Measurements from ENCODE around the gene PIGS. TPM values are rescaled to one million over a fixed set of nuclear protein-coding genes. Genes with fewer than 3 reads are reported as not detected.
A peak's percentile ranks its signal among the peaks of the same experiment; 100 is the strongest.
"Not testable (repeated sequence)": the region's sequence is repeated elsewhere in the genome, so short reads cannot be mapped to it uniquely, and the experiment has no call there.

Gene PIGS
- total RNA-seq, 1 experiment from 2014 or later = 48.4 TPM

GRCh38 chr17:28523186-28523585, 48.1 kb downstream of the PIGS start:
- DNase-seq = no peak
- H3K36me3 ChIP-seq (replicated peaks; ENCODE audit: control insufficient read depth, insufficient read depth, low read length) = no peaks in the 10 kb centered on the region
- H3K27me3 ChIP-seq (ENCODE audit: control insufficient read depth, insufficient read depth, low read length) = no peaks in the 10 kb centered on the region; the same call in 1 of the 2 replicates
- no peak overlapping the region for H3K4me3 ChIP-seq (ENCODE audit: insufficient read depth, low read depth, low read length)

GRCh38 chr17:28522281-28522680, 49.0 kb downstream of the PIGS start:
- not testable (repeated sequence) for H3K4me3 ChIP-seq (ENCODE audit: insufficient read depth, low read depth, low read length); H3K36me3 ChIP-seq (replicated peaks; ENCODE audit: control insufficient read depth, insufficient read depth, low read length); H3K27me3 ChIP-seq (ENCODE audit: control insufficient read depth, insufficient read depth, low read length); DNase-seq

- peak; percentile 88 for DNase-seq
- no peaks in the 10 kb centered on the region for H3K36me3 ChIP-seq (replicated peaks; ENCODE audit: control insufficient read depth, insufficient read depth, low read length)
Observed at GRCh38 chr17:28521311-28522085, 49.8 kb downstream of the PIGS start.

GRCh38 chr17:28520687-28521086, 50.6 kb downstream of the PIGS start:
- no peak for DNase-seq
- Histone ChIP-seq H3K36me3 (replicated peaks; ENCODE audit: control insufficient read depth, insufficient read depth, low read length) (no peaks in the 10 kb centered on the region), H3K4me3 (ENCODE audit: insufficient read depth, low read depth, low read length) (no peak overlapping the region), H3K27me3 (ENCODE audit: control insufficient read depth, insufficient read depth, low read length) (no peaks in the 10 kb centered on the region; the same call in 1 of the 2 replicates)

More at GRCh38 chr17:28521311-28522085, 49.8 kb downstream of the PIGS start:
- H3K27me3 ChIP-seq (ENCODE audit: control insufficient read depth, insufficient read depth, low read length) = no peaks in the 10 kb centered on the region; the same call in 1 of the 2 replicates
- no peak overlapping the region for H3K4me3 ChIP-seq (ENCODE audit: insufficient read depth, low read depth, low read length)

- DNase-seq = no peak
- Histone ChIP-seq H3K4me3 (ENCODE audit: insufficient read depth, low read depth, low read length) (no peak overlapping the region), H3K36me3 (replicated peaks; ENCODE audit: control insufficient read depth, insufficient read depth, low read length) (no peaks in the 10 kb centered on the region)
Observed at GRCh38 chr17:28519236-28519635, 52.1 kb downstream of the PIGS start.

GRCh38 chr17:28518578-28518977, 52.7 kb downstream of the PIGS start:
- no peak for DNase-seq
- Histone ChIP-seq H3K27me3 (ENCODE audit: control insufficient read depth, insufficient read depth, low read length) (no peaks in the 10 kb centered on the region; the same call in 1 of the 2 replicates), H3K36me3 (replicated peaks; ENCODE audit: control insufficient read depth, insufficient read depth, low read length) (no peaks in the 10 kb centered on the region), H3K4me3 (ENCODE audit: insufficient read depth, low read depth, low read length) (no peak overlapping the region)

More at GRCh38 chr17:28519236-28519635, 52.1 kb downstream of the PIGS start:
- H3K27me3 ChIP-seq (ENCODE audit: control insufficient read depth, insufficient read depth, low read length) = no peaks in the 10 kb centered on the region; the same call in 1 of the 2 replicates

- no peak for DNase-seq
- no peaks in the 10 kb centered on the region; the same call in 1 of the 2 replicates for H3K27me3 ChIP-seq (ENCODE audit: control insufficient read depth, insufficient read depth, low read length)
Observed at GRCh38 chr17:28518132-28518531, 53.2 kb downstream of the PIGS start.

GRCh38 chr17:28515518-28515917, 55.8 kb downstream of the PIGS start:
- DNase-seq = no peak
- no peaks in the 10 kb centered on the region for H3K36me3 ChIP-seq (replicated peaks; ENCODE audit: control insufficient read depth, insufficient read depth, low read length)
- no peak overlapping the region for H3K4me3 ChIP-seq (ENCODE audit: insufficient read depth, low read depth, low read length)
- H3K27me3 ChIP-seq (ENCODE audit: control insufficient read depth, insufficient read depth, low read length) = no peaks in the 10 kb centered on the region; the same call in 1 of the 2 replicates

More at GRCh38 chr17:28518132-28518531, 53.2 kb downstream of the PIGS start:
- H3K36me3 ChIP-seq (replicated peaks; ENCODE audit: control insufficient read depth, insufficient read depth, low read length) = no peaks in the 10 kb centered on the region
- H3K4me3 ChIP-seq (ENCODE audit: insufficient read depth, low read depth, low read length) = no peak overlapping the region

- H3K36me3 ChIP-seq (replicated peaks; ENCODE audit: control insufficient read depth, insufficient read depth, low read length) = no peaks in the 10 kb centered on the region
- H3K4me3 ChIP-seq (ENCODE audit: insufficient read depth, low read depth, low read length) = no peak overlapping the region
- H3K27me3 ChIP-seq (ENCODE audit: control insufficient read depth, insufficient read depth, low read length) = no peaks in the 10 kb centered on the region; the same call in 1 of the 2 replicates
- DNase-seq = no peak
Observed at GRCh38 chr17:28514561-28515002, 56.7 kb downstream of the PIGS start.

GRCh38 chr17:28513476-28513875, 57.8 kb downstream of the PIGS start:
- Histone ChIP-seq H3K27me3 (ENCODE audit: control insufficient read depth, insufficient read depth, low read length) (no peaks in the 10 kb centered on the region; the same call in 1 of the 2 replicates), H3K4me3 (ENCODE audit: insufficient read depth, low read depth, low read length) (no peak overlapping the region)

GRCh38 chr17:28511858-28512461, 59.4 kb downstream of the PIGS start:
- Histone ChIP-seq H3K4me3 (ENCODE audit: insufficient read depth, low read depth, low read length) (no peak overlapping the region), H3K36me3 (replicated peaks; ENCODE audit: control insufficient read depth, insufficient read depth, low read length) (no peaks in the 10 kb centered on the region), H3K27me3 (ENCODE audit: control insufficient read depth, insufficient read depth, low read length) (no peaks in the 10 kb centered on the region)
- no peak for DNase-seq

More at GRCh38 chr17:28513476-28513875, 57.8 kb downstream of the PIGS start:
- no peak for DNase-seq
- no peaks in the 10 kb centered on the region for H3K36me3 ChIP-seq (replicated peaks; ENCODE audit: control insufficient read depth, insufficient read depth, low read length)

GRCh38 chr17:28509789-28510188, 61.5 kb downstream of the PIGS start:
- Histone ChIP-seq H3K4me3 (ENCODE audit: insufficient read depth, low read depth, low read length) (no peak overlapping the region), H3K36me3 (replicated peaks; ENCODE audit: control insufficient read depth, insufficient read depth, low read length) (no peaks in the 10 kb centered on the region), H3K27me3 (ENCODE audit: control insufficient read depth, insufficient read depth, low read length) (no peaks in the 10 kb centered on the region)
- DNase-seq = no peak

GRCh38 chr17:28508211-28508724, 63.1 kb downstream of the PIGS start:
- DNase-seq = no peak
- no peak overlapping the region for H3K4me3 ChIP-seq (ENCODE audit: insufficient read depth, low read depth, low read length)
- no peaks in the 10 kb centered on the region for H3K36me3 ChIP-seq (replicated peaks; ENCODE audit: control insufficient read depth, insufficient read depth, low read length)
- no peaks in the 10 kb centered on the region for H3K27me3 ChIP-seq (ENCODE audit: control insufficient read depth, insufficient read depth, low read length)

GRCh38 chr17:28507567-28508203, 63.6 kb downstream of the PIGS start:
- H3K4me3 ChIP-seq (ENCODE audit: insufficient read depth, low read depth, low read length) = no peak overlapping the region
- H3K36me3 ChIP-seq (replicated peaks; ENCODE audit: control insufficient read depth, insufficient read depth, low read length) = no peaks in the 10 kb centered on the region
- H3K27me3 ChIP-seq (ENCODE audit: control insufficient read depth, insufficient read depth, low read length) = no peaks in the 10 kb centered on the region
- DNase-seq = peak; percentile 92
